Measurements from ENCODE around the gene PKD1.

GRCh38 chr16:2145843-2146242 lies 10.1 kb upstream of the PKD1 start:
- TF ChIP-seq CTCF (IDR thresholded peaks at IDR 0.05; ENCODE audit: poor library complexity) (no peak), EZH2 (IDR thresholded peaks at IDR 0.05; ENCODE audit: borderline replicate concordance) (no peak)
